Fibroblast of the conjunctiva (primary cell): ENCODE measurements around the gene NRF1.

ENCODE experiments used
- DNase-seq: peaks from one replicate; pipeline ENCODE4 v3.0.0-alpha.2; 2010; ENCODE audit warnings: low read depth

The NRF1 gene

GRCh38 chr7:129804111-129804889 is 192.8 kb downstream of the NRF1 start:
- DNase-seq: no peak

GRCh38 chr7:129804890-129805719 is 193.6 kb downstream of the NRF1 start:
- no peak for DNase-seq
